NT2/D1 (cell line): ENCODE measurements around the gene EPM2A.

Experiments
- SUZ12 ChIP-seq: IDR thresholded peaks from 2 replicates; pipeline ENCODE4 v1.6.1; 2011; ENCODE audit not compliant: insufficient read length, insufficient read depth; ENCODE audit errors: extremely low read depth
- YY1 ChIP-seq: IDR thresholded peaks from 2 replicates; pipeline ENCODE4 v1.6.1; 2011; ENCODE audit not compliant: insufficient read length, insufficient read depth
- ZNF274 ChIP-seq: IDR thresholded peaks from 2 replicates; pipeline ENCODE4 v1.6.1; 2011; ENCODE audit warnings: mild to moderate bottlenecking, low read depth, low read length

GRCh38 chr6:145629478-145629877 lies 105.8 kb downstream of the EPM2A start:
- TF ChIP-seq YY1: no peak
- TF ChIP-seq ZNF274: no peak
- no peak for TF ChIP-seq SUZ12
